HG03342 (cell line): ENCODE results near the gene SOBP.
"Not testable (repeated sequence)": the region's sequence is repeated elsewhere in the genome, so short reads cannot be mapped to it uniquely, and the experiment has no call there.

Experiments
- ATAC-seq: cut with Tn5 transposase; IDR thresholded peaks from one replicate; pipeline ENCODE4 v1.9.1; 2021; ENCODE audit warnings: mild to moderate bottlenecking, moderate library complexity; ENCODE audit not compliant: unreplicated experiment

The SOBP gene

DNA sequence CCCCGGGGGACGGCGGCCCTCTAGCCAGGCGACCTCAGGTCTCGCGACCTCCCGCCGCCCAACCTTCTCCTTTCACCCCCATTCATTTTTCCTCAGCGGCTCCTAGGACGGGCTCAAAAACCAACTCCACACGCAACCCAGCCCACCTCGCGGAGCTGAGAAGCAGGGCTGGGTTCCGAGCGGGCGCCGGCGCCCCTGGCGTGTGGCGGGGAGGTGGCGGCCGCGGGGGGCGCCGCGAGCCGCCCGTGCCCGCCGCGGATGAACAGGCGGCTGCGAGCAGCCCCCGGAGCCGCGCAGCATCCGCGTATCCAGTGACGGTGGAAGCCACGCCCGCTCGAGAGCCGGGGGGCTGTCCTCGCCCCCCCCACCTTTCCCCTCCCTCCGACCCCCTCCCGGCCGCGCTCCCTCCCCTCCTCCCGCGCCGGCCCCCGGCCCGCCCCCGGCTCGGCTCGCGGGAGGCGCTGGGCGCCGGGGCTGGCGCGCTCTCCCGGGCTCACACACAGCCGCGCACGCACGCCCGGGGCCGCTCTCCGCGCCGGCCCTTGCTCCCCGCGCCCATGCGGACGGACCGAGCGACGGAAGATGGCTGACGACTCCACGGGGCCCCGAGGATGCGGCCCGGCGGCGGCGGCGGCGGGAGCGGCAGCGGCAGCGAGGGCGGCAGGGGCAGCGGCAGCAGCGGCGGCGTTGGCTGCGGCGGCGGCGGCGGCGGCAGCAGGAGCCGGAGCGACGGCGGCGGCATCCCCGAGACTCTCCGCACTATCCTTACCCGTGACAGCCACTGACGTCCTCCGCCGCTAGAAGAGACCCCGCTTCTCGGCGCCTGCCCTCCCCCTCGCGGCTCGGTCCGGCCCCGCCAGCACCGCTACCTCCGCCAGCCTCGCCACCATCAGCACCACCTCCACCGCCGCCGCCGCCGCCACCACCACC is at the start of gene SOBP:
TSS of gene SOBP (plus strand) at position 482 of the 930 bp plus-strand sequence. CDS start 500 bp downstream, outside the sequence.
- ATAC-seq: peak; percentile 44

- ATAC-seq: no peak
Measured at GRCh38 chr6:107440936-107441335, 49.0 kb upstream of the SOBP start.

DNA sequence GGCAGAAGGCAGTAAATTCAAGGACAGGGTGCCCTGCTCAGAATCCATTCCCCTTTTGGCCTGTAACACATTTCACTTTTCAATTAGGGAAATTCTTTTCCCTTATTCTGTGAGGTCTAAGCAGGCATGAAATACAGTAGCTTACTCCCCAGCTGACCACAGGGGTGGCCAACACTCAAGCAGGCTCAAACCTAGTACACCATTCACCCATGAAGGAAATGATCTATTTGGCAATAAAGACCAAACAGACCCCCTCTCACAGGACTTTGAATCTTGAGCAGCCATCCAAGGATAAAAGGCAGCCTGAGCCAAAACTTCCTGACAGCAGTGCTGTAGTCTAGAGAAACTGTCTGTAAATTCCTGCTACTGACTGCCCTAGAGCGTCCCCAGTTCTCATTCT is 48.2 kb upstream of the SOBP start:
- no peak for ATAC-seq

- no peak for ATAC-seq
Measured at GRCh38 chr6:107442938-107443607, 46.8 kb upstream of the SOBP start.

DNA sequence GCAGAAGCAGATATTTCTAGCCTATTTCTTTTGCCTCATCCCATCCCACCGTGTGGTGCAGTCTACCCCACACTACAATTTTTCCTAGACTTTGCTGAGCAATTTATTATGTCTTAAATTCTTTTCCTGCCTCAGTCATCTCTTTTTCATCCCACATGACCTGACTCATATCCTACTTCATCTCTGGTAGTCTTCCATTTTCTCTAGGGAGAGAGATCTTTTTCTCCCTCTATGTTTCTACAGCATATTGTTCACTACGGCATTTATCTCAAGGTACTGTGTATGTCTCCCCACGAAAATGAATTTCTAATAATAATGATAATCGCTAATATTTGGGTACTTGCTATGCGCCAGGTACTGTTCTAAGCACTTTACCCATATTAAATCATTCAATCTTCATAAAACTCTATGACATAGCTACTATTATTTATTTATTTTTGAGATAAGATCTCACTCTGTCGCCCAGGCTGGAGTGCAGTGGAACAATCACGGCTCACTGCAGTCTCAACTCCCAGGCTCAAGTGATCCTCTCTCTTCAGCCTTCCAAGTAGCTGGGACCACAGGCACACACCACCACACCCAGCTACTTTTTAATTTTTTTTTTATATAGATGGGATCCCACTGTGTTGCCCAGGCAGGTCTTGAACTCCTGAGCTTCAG is 46.2 kb upstream of the SOBP start:
- no peak for ATAC-seq

DNA sequence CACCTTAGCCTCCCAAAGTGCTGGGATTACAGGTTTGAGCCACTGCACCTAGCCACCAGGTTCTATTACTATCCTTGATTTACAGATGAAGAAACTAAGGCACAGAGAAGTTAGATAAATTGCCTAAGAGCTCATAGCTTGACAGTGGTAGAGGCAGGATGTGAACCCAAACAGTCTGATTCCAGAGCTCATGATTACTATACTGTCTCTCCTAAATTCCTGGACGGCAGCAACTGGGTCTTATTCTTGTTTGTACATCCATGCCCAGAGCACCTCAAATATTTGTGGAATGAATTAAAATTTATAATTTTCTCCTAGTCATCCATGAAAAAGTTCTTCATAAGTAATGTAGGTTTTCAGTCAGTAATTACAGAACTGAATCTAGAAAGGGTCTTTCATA is 45.6 kb upstream of the SOBP start:
- no peak for ATAC-seq

GRCh38 chr6:107447663-107448216 is 42.2 kb upstream of the SOBP start:
- ATAC-seq: no peak

DNA sequence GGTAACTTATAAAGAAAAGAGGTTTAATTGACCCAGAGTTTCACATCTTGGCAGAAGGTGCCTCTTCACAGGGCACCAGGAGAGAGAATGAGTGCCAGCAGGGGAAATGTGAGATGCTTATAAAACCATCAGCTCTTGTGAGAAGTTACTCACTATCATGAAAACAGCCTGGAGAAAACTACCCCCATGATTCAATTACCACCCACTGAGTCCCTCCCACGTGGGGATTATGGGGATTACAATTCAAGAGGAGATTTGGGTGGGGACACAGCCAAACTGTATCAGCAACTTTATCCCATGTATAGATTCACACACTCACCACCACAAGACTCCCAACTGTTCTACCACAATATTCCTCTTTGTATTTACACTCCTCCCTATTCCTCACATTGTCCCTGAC is 41.1 kb upstream of the SOBP start:
- no peak for ATAC-seq

DNA sequence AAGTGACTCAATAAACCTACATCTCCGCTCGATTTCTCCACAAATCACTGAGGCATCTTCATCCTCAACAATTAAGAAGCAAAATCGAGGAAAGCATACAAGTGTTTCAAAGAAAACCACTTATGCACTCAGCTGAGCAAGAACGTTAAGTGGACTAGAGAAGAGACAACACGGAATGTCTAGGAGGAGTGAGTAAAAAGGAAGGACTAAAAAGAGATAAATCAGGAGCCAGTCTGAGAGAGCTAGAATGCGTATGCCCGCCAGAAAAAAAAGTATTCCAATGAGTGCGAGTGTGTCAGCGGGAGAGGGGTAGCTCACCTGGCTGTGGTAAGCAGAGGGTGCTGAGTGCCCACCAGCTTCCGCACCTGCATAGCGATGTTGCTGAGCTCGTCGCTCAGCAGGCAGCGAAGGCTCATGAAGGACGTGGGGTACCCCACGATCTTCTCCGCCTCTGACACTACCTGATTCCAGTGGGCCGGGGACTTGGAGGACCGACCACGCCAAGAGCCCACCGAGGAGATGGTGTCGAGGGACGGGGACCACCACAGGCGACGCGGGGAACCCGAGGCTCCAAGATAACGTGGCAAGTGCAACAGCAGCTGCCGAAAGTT is 31.1 kb upstream of the SOBP start:
- ATAC-seq: peak; percentile 17

DNA sequence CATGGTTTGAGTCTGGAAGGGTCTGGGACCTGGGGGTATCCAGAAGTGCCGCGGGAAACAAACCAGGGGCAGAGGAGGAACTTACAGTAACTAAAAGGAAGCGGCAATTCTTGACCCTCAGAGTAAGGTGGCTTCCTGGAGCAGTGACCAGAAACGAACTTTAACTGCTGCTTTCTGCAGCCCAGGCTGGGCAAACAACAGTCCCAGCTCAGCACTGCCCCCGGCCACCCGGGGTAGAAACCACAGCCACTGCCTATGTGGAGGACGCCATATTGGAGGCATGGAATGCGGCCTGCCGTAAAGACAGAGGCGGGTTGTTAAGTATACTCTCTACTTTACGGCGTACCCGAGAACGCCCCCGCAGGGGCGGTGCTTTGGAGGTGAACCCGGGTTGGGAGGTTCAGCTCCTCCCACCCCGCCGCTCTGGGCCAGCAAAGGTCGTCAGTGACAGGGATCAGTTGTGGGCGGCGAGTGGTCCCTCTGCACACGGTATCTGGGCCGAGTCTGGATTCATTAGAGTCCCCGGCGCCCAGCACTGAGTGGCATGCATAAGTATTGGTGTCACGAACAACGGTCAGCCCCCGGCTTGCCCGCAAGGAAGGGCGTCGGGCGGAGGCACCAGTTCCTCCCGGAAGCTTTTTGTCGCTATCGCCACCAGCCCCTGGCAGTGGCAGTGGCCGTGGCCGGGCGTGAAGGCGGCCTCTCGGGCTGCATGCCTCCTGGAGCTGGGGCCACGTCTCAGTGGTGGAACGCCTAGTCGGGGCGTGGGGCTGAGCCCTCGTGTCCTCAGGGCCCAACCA is 30.4 kb upstream of the SOBP start, which contains the start of gene PDSS2:
TSS of gene PDSS2 (minus strand) at position 282 of the 800 bp plus-strand sequence. CDS start at position 3, 279 bp downstream.
- ATAC-seq: peak; percentile 90

DNA sequence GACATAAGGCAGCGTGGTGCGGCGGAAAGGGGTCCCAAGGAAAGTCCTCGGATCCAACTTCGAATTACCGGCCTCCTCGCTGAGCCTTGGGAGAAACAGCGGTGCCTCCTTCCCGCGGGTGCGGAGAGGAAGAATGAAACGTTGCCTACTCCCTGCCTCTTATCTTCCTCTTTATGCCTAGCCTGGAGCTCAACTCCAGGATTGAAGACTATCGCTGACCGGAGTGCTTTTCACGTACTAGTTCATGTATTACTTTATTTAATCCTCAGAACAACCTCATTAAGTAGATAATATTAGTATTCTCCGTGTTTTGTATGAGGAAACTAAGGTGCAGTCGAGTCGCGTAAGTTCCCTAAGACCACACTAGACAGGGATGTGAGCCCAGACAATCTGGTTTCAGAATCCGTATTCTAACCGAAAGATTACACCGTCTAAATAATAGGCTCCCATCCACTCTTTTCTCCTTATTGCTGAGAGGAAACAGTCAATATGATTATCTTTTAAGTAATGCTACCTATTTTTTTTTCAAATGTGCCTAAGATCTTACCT is 29.8 kb upstream of the SOBP start:
- no peak for ATAC-seq

DNA sequence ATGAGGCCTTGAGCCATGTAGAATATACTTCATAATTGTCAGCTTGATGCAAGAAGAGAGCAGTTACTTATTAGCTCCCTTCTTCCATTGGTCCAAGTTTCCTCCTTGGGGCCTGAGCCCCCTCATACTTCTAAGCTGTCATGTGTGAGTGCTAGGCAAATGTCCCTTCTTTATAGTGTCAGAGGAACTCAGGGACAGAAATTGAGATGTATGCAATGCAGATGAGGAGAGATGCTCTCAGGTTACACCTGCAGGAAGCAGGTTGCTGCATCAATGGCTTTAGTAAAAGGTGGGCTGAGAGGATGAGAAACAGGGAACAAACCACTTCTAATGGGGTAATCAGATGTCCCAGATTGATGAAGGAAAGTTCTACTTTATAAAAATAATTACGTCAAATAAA is 23.9 kb upstream of the SOBP start:
- ATAC-seq: no peak

DNA sequence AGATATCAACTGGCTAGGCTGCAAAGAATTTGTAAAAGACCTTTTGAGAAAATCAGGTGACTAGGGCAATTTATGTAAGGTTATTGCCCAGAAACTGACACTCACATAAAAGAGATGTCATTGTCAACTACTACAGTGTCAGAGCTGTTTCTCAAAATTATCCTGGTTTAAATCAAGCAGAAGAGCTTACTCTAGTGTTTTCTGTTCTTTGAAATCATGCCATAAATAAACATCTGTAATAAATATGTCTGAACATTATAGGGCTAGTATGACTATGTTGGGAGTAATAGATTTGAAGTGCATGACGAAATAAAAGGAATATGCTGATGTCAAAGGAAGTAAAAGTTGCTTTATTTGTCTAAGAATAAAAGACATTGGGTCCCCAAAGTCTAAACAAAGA is 19.6 kb upstream of the SOBP start:
- ATAC-seq: no peak

DNA sequence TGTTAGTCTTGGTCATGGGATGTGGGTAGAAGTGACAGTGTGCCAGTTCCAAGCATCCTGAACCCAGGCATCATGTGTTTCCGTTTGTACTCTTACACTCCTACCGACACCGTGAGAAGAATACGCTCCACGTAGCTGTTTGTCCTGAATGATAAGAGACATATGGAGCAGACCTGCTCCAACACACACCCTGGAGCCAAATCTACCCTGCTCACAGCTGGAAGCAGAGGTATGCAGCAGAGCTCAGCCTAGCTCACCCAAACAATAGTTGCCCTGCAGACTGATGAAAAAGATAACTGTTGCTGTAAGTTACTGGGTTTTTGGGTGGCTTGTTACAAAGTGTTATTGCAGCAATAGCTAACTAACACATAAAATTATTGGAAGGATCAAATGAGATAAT is 16.3 kb upstream of the SOBP start:
- ATAC-seq: no peak

DNA sequence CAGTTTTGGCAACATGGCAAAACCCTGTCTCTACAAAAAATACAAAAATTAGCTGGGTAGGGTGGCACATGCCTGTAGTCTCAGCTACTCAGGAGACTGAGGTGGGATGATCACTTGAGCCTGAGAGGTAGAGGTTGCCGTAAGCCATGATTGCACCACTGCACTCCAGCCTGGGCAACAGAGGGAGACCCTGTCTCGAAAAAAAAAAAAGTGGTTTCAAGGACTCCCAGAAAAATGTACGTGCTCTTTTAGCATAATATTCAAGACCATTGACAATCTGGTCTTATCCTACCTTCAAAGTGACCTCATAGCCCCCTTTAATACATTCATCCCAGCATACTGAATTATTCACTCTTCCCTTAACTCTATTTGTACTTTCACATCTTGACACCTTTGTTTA is 14.6 kb upstream of the SOBP start:
- ATAC-seq: not testable (repeated sequence)

GRCh38 chr6:107475826-107476225 is 14.1 kb upstream of the SOBP start:
- ATAC-seq: not testable (repeated sequence)

DNA sequence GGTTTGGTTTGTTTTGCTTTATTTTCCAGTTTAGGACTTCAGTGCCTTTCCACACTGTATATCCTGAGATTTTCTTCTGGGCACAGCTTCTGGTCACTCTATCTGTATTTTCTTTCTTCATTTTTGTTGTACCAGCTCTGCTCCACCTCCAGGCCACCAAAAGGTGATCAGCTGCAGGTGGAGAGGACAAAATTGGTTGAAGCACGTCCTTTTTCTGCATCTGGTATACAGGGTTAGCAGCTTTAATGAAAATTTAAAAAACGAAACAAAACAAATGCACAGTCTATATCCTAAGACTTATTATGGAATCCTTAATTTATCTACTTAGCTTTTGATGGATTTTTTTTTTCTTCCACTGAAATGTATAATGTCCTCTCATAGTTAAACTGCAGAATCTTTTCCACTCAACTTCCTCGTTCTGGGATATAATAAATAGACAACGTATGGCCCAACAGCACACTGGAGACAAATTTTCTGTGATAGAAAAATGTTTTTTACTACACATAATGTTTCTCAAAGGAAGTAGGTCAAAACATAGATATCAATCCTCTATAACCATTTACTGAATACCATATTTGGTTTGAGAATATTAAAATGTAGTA is 10.7 kb upstream of the SOBP start:
- ATAC-seq: no peak

DNA sequence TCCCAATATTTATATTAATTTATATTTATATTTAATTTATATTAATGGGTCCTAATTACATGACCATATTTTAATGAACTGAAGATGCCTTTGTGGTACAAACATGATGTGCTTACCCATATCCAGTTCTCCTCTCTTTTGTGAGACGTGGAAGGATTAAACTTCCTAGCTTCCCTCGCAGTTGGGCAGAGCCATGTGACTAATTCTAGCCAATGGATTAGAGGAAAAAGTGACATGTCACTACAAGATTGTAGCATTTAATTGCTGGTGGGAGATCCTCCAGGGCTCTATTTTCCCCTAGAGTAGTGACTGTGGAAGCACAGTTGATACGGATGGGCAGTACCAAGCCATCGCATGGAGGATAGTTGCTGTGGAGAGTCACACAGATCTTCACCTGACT is 4.8 kb upstream of the SOBP start:
- no peak for ATAC-seq

DNA sequence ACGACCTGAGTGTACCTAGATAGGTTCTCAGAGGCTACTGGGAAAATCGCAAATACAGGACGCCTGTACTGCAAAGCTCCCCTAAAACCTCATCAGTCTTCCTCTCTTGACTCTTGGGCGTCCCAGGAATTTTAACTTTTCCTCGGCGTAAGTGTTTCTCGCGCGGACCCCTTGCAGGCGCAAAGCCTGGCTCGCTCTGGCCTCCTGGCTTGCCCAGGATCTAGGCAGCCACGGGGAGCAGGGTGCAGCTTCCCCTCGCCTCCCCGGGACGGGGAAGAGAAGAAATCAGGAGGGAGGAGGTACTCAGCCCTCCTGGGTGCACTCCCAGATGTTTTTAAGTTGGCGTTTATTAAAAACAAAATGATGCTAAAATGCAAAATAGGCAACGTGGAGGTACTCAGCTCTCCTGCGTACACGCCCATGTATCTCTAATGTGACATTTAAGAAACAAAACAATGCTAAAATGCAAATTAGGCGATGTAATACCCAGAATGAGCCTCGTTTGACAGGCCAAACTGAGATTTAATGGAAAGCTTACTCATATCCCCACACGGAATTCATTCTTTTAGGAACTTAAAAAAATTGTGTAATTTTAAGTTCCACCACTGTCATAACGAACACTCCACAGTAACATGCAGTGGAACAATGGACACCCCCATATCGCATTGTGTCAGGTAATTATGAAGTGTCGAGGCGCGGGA is 1.6 kb upstream of the SOBP start:
- ATAC-seq: no peak
